Measurements from ENCODE around the gene PRKRA. TPM values are rescaled to one million over a fixed set of nuclear protein-coding genes. Genes with fewer than 3 reads are reported as not detected.

The PRKRA gene
- total and polyA plus RNA-seq, 2 donors (not counting 1 experiment from before 2014, with no cell fraction given) = 27.0 to 71.9 TPM

DNA sequence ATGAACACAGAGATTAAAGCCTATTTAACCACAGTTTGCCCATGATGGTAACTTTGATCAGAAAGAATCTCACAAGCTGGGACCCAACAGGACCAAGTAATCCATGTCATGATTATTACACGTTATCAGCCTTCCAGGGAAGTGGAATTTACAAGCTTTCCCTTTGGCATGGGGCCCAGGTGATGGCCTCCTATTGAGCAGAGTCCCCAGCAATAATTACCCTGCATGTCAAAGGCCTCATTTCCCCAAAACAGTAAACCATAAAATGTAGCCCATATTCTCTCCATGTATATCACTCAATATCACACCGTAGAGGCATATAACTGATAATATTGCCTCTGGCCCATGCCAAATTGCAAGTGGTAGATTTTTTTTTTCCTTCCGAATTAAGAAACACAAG is 38.9 kb downstream of the PRKRA start:
- Histone ChIP-seq H4K20me1 (ENCODE audit: control insufficient read depth, insufficient read depth, low read length, poor library complexity, severe bottlenecking) (no peaks in the 10 kb centered on the region), H2AFZ (ENCODE audit: insufficient read depth, low read depth, low read length, poor library complexity, severe bottlenecking) (no peak overlapping the region), H3K9me3 (ENCODE audit: control extremely low read depth in 1 of 3, control insufficient read depth in 2 of 3, insufficient read depth in 1 of 3, low read length in 2 of 3) (no peaks in the 10 kb centered on the region), H3K27ac (ENCODE audit: low read length in 2 of 2) (no peak overlapping the region), H3K4me3 (ENCODE audit: control extremely low read depth in 1 of 5, extremely low read depth in 1 of 5, insufficient read depth in 1 of 5, low read depth in 2 of 5, low read length in 4 of 5) (no peak overlapping the region), H3K4me2 (replicated peaks; ENCODE audit: low read depth, low read length, poor library complexity, severe bottlenecking) (no peak overlapping the region), H3K36me3 (replicated peaks in 1 of 2; ENCODE audit: control extremely low read depth in 1 of 2, control insufficient read depth in 1 of 2, extremely low read depth in 1 of 2, insufficient read depth in 2 of 2, low read length in 1 of 2) (no peaks in the 10 kb centered on the region), H3K9ac (ENCODE audit: low read length) (no peak overlapping the region), H3K4me1 (ENCODE audit: control insufficient read depth in 2 of 2, insufficient read depth in 2 of 2, low read length in 2 of 2) (peaks cover 10 to 15% of the 10 kb centered on the region in 2 donors), H3K27me3 (replicated peaks in 1 of 4; ENCODE audit: control extremely low read depth in 1 of 4, control insufficient read depth in 3 of 4, insufficient read depth in 4 of 4, low read length in 3 of 4) (no peaks in the 10 kb centered on the region), H3K79me2 (ENCODE audit: control insufficient read depth, insufficient read depth, low read length) (no peaks in the 10 kb centered on the region)
- no peaks in the 10 kb centered on the region for H3K9me3 Mint-ChIP-seq (ENCODE audit: insufficient read depth)
- peak overlapping the region; percentile 7 for H3K27ac Mint-ChIP-seq
- no peak for ATAC-seq (ENCODE audit: low read depth)
- peaks cover 19% of the 10 kb centered on the region for H3K4me1 Mint-ChIP-seq
- no peaks in the 10 kb centered on the region for H3K27me3 Mint-ChIP-seq
- WGBS (ENCODE audit: insufficient coverage) = 60% methylated on average over 1 of the region's 3 CpGs
- TF ChIP-seq, protein P1, sequence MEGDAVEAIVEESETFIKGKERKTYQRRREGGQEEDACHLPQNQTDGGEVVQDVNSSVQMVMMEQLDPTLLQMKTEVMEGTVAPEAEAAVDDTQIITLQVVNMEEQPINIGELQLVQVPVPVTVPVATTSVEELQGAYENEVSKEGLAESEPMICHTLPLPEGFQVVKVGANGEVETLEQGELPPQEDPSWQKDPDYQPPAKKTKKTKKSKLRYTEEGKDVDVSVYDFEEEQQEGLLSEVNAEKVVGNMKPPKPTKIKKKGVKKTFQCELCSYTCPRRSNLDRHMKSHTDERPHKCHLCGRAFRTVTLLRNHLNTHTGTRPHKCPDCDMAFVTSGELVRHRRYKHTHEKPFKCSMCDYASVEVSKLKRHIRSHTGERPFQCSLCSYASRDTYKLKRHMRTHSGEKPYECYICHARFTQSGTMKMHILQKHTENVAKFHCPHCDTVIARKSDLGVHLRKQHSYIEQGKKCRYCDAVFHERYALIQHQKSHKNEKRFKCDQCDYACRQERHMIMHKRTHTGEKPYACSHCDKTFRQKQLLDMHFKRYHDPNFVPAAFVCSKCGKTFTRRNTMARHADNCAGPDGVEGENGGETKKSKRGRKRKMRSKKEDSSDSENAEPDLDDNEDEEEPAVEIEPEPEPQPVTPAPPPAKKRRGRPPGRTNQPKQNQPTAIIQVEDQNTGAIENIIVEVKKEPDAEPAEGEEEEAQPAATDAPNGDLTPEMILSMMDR (IDR thresholded peaks at IDR 0.05) = no peak
- TF ChIP-seq EZH2 (IDR thresholded peaks at IDR 0.05; ENCODE audit: borderline replicate concordance, insufficient read depth, low read depth, low read length, poor library complexity, severe bottlenecking) = no peak
- CTCF ChIA-PET = interaction anchor here (0.7 to 9.6 kb wide), 2 partner anchors 15 to 1450 kb away, joined by 6 to 126 read pairs; no protein-coding TSS in a partner anchor
- no peak for DNase-seq
- POLR2A ChIA-PET = interaction anchor here (0.6 kb wide), 1 partner anchor 1263 kb away, joined by 6 read pairs; no protein-coding TSS in a partner anchor
- peak overlapping the region; percentile 15 for H3K4me3 Mint-ChIP-seq
- intact Hi-C loops (cut with micrococcal nuclease) = no loop called here

DNA sequence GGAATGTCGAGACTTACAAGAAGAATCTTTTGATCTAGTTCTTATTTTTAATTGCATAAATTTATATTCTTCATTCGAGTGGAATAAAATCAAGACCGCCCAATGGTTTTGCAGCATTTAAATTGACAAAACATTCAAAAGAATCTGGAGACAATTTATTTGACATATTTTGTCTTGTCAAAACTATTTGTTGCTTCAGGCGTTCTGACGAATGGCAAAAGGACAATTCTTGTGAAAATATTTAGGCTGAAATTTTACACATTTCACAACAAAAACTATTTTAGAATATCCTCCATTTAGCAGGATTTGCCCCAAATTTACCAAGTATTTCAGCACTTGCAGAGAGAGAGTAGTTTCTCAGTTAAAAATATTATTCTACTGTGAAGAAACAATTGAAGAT is 41.7 kb downstream of the PRKRA start:
- CTCF ChIA-PET = interaction anchor here (1.1 kb wide), 1 partner anchor 9 kb away, joined by 4 read pairs; no protein-coding TSS in a partner anchor

More for the DNA sequence above, 41.7 kb downstream of the PRKRA start:
- H3K27me3 Mint-ChIP-seq = no peaks in the 10 kb centered on the region
- H3K9me3 Mint-ChIP-seq (ENCODE audit: insufficient read depth) = no peaks in the 10 kb centered on the region
- Histone ChIP-seq H4K20me1 (ENCODE audit: control insufficient read depth, insufficient read depth, low read length, poor library complexity, severe bottlenecking) (no peaks in the 10 kb centered on the region), H3K79me2 (ENCODE audit: control insufficient read depth, insufficient read depth, low read length) (no peaks in the 10 kb centered on the region), H3K4me2 (replicated peaks; ENCODE audit: low read depth, low read length, poor library complexity, severe bottlenecking) (no peak overlapping the region), H3K27me3 (replicated peaks in 1 of 4; ENCODE audit: control extremely low read depth in 1 of 4, control insufficient read depth in 3 of 4, insufficient read depth in 4 of 4, low read length in 3 of 4) (no peaks in the 10 kb centered on the region), H2AFZ (ENCODE audit: insufficient read depth, low read depth, low read length, poor library complexity, severe bottlenecking) (no peak overlapping the region), H3K4me3 (ENCODE audit: control extremely low read depth in 1 of 5, extremely low read depth in 1 of 5, insufficient read depth in 1 of 5, low read depth in 2 of 5, low read length in 4 of 5) (no peak overlapping the region), H3K27ac (ENCODE audit: low read length in 2 of 2) (no peak overlapping the region), H3K9me3 (ENCODE audit: control extremely low read depth in 1 of 3, control insufficient read depth in 2 of 3, insufficient read depth in 1 of 3, low read length in 2 of 3) (no peaks in the 10 kb centered on the region), H3K4me1 (ENCODE audit: control insufficient read depth in 2 of 2, insufficient read depth in 2 of 2, low read length in 2 of 2) (peaks cover 3 to 6% of the 10 kb centered on the region in 2 donors), H3K36me3 (replicated peaks in 1 of 2; ENCODE audit: control extremely low read depth in 1 of 2, control insufficient read depth in 1 of 2, extremely low read depth in 1 of 2, insufficient read depth in 2 of 2, low read length in 1 of 2) (no peaks in the 10 kb centered on the region), H3K9ac (ENCODE audit: low read length) (no peak overlapping the region)
- H3K4me1 Mint-ChIP-seq = peaks cover 13% of the 10 kb centered on the region
- POLR2A ChIA-PET = no interaction called here
- H3K27ac Mint-ChIP-seq = no peak overlapping the region
- ATAC-seq (ENCODE audit: low read depth) (no peak), DNase-seq (no peak)
- TF ChIP-seq, protein P1 (IDR thresholded peaks at IDR 0.05) = no peak
- no peak for TF ChIP-seq EZH2 (IDR thresholded peaks at IDR 0.05; ENCODE audit: borderline replicate concordance, insufficient read depth, low read depth, low read length, poor library complexity, severe bottlenecking)
- WGBS (ENCODE audit: insufficient coverage) = no CpG with 5 or more reads among the region's 5 CpGs
- H3K4me3 Mint-ChIP-seq = no peak overlapping the region
- intact Hi-C loops (cut with micrococcal nuclease) = no loop called here

Measured in B cell (primary cell).